ENCODE measurements around the gene EFCAB11. TPM values are rescaled to one million over a fixed set of nuclear protein-coding genes. Genes with fewer than 3 reads are reported as not detected.

The EFCAB11 gene
- total and polyA plus RNA-seq, 2 of the 4 experiments (the other 2 are of a cell fraction) = 2.2 to 5.3 TPM

- no peak overlapping the region for H2BK5ac ChIP-seq (ENCODE audit: low read depth, low read length, poor library complexity, severe bottlenecking)
- H2AK5ac ChIP-seq (ENCODE audit: low read depth, low read length) = no peak overlapping the region
- H3K14ac ChIP-seq (replicated peaks; ENCODE audit: low read depth, low read length) = no peak overlapping the region
- H3K9ac ChIP-seq (ENCODE audit: low read depth, low read length) = no peak overlapping the region
- ATAC-seq (ENCODE audit: low read depth) = no peak
- no peak overlapping the region for H2AK9ac ChIP-seq (replicated peaks; ENCODE audit: low read depth, low read length, poor library complexity)
- no peak overlapping the region for H3K23ac ChIP-seq (ENCODE audit: low read depth, low read length)
- no peak overlapping the region for H3K4ac ChIP-seq (ENCODE audit: low read depth, low read length)
- H3K27ac ChIP-seq (ENCODE audit: insufficient read depth, low read length) = no peak overlapping the region
- H2BK120ac ChIP-seq (ENCODE audit: low read depth, low read length) = no peak overlapping the region
- H2AFZ ChIP-seq (replicated peaks; ENCODE audit: low read length, poor library complexity) = no peak overlapping the region
- H4K8ac ChIP-seq (ENCODE audit: low read depth in 2 of 2, low read length in 2 of 2) = peak overlapping the region in 1 of 2 experiments; percentile 13; a peak in 1 of 4 replicates
- BruUV-seq (replicated peaks) = no TSS peak
- H2BK20ac ChIP-seq (ENCODE audit: low read depth, low read length) = peak overlapping the region; percentile 38; the same call in 1 of the 2 replicates
- H3K9me1 ChIP-seq (ENCODE audit: insufficient read depth, low read length) = peaks cover 8% of the 10 kb centered on the region
- no peak overlapping the region for H3K4me2 ChIP-seq (ENCODE audit: low read depth, low read length)
- H4K91ac ChIP-seq (ENCODE audit: insufficient read depth, low read depth, low read length) = no peak overlapping the region
- peak overlapping the region; percentile 83; the same call in 1 of the 3 replicates for H2BK15ac ChIP-seq (ENCODE audit: low read depth, low read length)
- intact Hi-C loops (cut with micrococcal nuclease) = no loop called here
- ChIA-PET CTCF (no interaction called here), POLR2A (ENCODE audit: unreplicated experiment) (no interaction called here)
- H4K5ac ChIP-seq (ENCODE audit: low read depth, low read length) = no peak overlapping the region
- peaks cover 4 to 10% of the 10 kb centered on the region in 2 experiments; a peak in 2 of 4 replicates for H3K79me1 ChIP-seq (ENCODE audit: low read depth in 1 of 2, low read length in 2 of 2)
- DNase-seq = no peak
- dilution Hi-C loops (cut with HindIII; ENCODE audit: low sequenced_read_pairs, unreplicated experiment) = no loop called here
- H3K4me3 ChIP-seq (ENCODE audit: insufficient read depth, low read depth, low read length) = no peak overlapping the region
- no peak overlapping the region; the same call in 1 of the 2 replicates for H3K56ac ChIP-seq (ENCODE audit: extremely low read depth, insufficient read depth, low read length)
- 0 out of 2 replicates have a peak, but pooled peaks cover 1% of the 10 kb centered on the region for H3K36me3 ChIP-seq (ENCODE audit: control insufficient read depth, insufficient read depth, low read length)
- H3K18ac ChIP-seq (ENCODE audit: low read depth, low read length) = no peak overlapping the region; the same call in 1 of the 2 replicates
- H3K4me1 ChIP-seq (ENCODE audit: control insufficient read depth, insufficient read depth, low read length) = peaks cover 16% of the 10 kb centered on the region
- no peak for TF ChIP-seq RFX5 (IDR thresholded peaks at IDR 0.05; ENCODE audit: low read depth, low read length)
- no peak for TF ChIP-seq MAFK (IDR thresholded peaks at IDR 0.05; ENCODE audit: low read depth, low read length)
- no peak for TF ChIP-seq BHLHE40 (IDR thresholded peaks at IDR 0.05; ENCODE audit: low read depth, low read length)
- TF ChIP-seq NFE2L2 (IDR thresholded peaks at IDR 0.05; ENCODE audit: low read depth, low read length) = no peak
- TF ChIP-seq SMC3 (IDR thresholded peaks at IDR 0.05; ENCODE audit: low read depth, low read length) = no peak
- no peak for TF ChIP-seq RAD21 (IDR thresholded peaks at IDR 0.05; ENCODE audit: low read length)
- TF ChIP-seq CHD1 (IDR thresholded peaks at IDR 0.05; ENCODE audit: low read depth, low read length) = no peak
- TF ChIP-seq RCOR1 (IDR thresholded peaks at IDR 0.05; ENCODE audit: insufficient replicate concordance, low read length) = no peak
- no peak for TF ChIP-seq ELK1 (IDR thresholded peaks at IDR 0.05; ENCODE audit: borderline replicate concordance, low read depth, low read length)
- no peak for TF ChIP-seq MAZ (IDR thresholded peaks at IDR 0.05; ENCODE audit: borderline replicate concordance, low read depth, low read length)
- no peak for TF ChIP-seq MXI1 (IDR thresholded peaks at IDR 0.05; ENCODE audit: borderline replicate concordance, low read depth, low read length)
- no peak for TF ChIP-seq FOS (IDR thresholded peaks at IDR 0.05; ENCODE audit: low read depth, low read length)
- H3K9me3 ChIP-seq (ENCODE audit: control insufficient read depth, insufficient read depth, low read length) = no peaks in the 10 kb centered on the region
- no peaks in the 10 kb centered on the region for H3K27me3 ChIP-seq (ENCODE audit: control insufficient read depth, insufficient read depth, low read length)
- in situ Hi-C loops (cut with MboI; ENCODE audit: low sequenced_read_pairs) = no loop called here
- no peaks in the 10 kb centered on the region for H4K20me1 ChIP-seq (ENCODE audit: insufficient read depth, low read length)
Measured at GRCh38 chr14:89906000-89906399, 48.5 kb downstream of the EFCAB11 start.
